ENCODE results near the gene POLE.

POLE gene

DNA sequence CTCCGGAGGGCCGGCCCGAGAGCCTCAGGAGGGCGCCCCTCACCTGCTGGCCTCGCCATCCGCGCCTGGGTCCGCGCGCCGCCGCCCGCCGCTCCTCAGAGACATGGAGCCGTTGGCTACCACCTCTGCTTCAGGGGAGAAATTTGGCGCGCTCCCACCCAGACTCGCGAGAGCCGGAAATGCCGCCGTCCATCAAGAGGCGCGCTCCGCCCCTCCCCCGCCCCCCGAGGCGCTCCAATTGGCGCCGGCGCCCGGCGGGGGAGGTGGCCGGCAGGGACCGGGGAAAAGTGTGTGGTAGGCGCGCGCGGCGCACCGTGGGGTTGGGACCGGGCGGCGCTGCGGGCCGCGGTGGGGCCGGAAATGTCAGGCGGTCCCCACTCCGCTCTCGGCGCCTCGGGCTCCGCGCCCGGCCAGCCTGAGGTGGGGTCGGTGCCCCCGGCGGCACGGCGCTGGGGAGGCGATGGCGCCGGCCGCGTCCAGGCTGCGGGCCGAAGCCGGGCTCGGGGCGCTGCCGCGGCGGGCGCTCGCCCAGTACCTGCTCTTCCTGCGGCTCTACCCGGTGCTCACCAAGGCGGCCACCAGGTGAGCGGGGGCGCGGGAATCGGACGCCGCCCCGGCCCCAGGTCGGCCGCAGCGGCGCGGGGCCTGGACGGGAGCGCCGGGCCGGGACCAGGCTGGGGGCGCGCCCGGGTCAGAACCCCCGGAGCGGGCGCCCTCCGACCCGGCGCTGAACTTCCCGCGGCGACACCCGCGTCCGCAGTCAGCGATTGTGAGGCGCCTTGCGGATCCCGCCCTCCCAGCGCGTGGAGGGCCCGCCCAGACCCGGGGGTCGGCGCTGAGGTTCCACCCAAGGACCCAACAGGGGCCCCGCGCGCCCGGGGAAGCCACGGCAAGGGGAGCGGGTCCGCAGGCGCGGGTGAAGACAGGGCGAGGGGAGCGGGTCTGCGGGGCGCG, at the start of gene POLE, which contains the start of gene PXMP2:
Gene POLE (minus strand): TSS at position 132 of the 954 bp plus-strand sequence. CDS start 27 bp downstream, at position 105.
Gene PXMP2 (plus strand): TSS at position 377 of the 954 bp plus-strand sequence. CDS start 84 bp downstream, at position 461.
- peak; percentile 98 for DNase-seq

- DNase-seq, result no peak
Measured at GRCh38 chr12:132736913-132737312, 49.8 kb upstream of the POLE start.

DNA sequence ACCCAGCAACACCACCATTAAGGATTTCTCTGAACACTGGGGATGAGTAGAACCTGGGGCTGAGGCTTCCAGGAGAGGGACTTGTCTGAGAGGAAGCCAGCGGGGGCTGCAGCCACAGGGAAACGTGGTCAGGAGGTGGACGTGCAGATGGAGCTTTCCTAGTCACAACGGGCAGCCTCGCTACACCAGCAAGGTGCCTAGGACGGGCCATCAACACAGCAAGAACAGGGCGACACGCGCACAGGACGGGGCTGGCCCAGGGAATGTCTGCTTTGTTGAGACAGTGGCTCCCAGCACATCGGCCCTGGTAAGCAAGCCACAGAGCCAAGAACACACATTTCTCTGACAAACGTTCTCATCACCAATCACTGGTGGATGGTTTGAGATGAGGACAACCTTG, 49.2 kb upstream of the POLE start:
- no peak for DNase-seq

GRCh38 chr12:132735496-132735895, 48.4 kb upstream of the POLE start:
- no peak for DNase-seq

- DNase-seq, result no peak
Measured at GRCh38 chr12:132734206-132734605, 47.1 kb upstream of the POLE start.

DNA sequence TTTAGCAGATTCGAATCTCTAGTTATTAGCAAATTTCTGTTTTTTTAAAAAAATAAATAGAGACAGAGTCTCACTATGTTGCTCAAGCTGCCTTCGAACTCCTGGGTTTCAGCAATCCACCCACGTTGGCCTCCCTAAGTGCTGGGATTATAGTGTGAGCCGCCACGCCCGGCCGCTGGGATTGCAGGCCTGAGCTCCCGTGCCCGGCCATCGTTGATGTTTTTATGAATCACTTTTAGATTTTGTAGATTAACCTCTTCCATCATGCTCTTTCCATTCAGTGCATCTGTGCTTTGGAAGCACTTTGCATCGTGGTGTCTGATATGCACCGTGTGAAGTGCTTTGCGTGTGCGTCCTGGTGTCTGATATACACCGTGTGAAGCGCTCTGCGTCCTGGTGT, 44.4 kb upstream of the POLE start:
- no peak for DNase-seq

DNA sequence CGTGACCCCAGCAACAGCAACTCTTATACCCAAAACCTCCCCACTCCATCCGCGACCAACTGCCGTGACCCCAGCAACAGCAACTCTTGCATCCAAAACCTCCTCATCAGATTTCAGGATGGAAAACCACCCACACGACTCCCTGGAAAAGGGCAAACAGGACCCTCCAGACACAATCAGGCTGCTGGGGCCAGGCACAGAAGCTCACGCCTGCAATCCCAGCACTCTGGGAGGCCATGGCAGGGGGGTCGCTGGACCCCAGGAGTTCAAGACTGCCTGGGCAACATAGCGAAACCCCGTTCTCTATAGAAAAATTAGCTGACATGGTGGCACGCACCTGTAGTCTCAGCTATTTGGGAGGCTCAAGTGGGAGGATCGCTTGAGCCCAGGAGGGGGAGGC, 43.2 kb upstream of the POLE start:
- no peak for DNase-seq

DNA sequence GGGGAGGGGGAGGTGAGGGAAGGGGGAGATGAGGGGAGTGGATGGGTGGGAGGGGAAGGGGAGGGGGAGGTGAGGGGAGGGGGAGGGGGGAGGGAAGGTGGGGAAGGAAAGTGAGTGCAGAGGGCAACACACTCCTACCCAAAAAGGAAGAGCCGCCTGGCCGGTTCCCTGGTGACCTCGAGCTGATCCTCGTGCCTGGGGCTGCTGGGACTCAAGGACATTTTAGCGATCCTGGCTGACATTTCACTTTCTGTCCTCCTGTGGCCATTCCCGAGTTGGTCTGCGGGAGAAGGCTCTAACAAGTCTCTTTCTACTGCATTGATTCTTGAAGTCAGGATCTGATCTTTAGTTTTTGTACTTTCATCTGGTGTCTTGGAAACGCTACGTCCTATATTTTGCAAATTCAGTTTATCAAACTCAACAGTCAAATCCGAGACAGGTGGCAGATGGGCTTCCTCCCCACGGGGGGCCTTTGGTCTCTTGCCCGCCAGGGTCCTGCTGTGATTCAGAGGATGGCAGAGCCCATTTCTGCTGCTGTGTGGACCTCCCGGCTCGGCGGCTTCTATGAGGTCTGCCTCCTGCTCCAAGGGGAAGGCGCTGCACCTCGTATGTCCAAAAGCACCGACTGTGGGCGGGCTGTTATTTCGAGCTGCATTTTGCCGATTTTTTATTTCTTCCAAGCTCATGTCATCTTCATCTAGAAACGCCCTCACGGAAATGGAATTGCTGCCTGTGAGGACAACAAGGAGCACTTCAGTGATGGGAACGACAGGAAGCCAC, 42.6 kb upstream of the POLE start:
- DNase-seq, result no peak

GRCh38 chr12:132728502-132728901, 41.4 kb upstream of the POLE start:
- DNase-seq, result no peak

- DNase-seq, result no peak
Measured at GRCh38 chr12:132727091-132727794, 40.1 kb upstream of the POLE start.

DNA sequence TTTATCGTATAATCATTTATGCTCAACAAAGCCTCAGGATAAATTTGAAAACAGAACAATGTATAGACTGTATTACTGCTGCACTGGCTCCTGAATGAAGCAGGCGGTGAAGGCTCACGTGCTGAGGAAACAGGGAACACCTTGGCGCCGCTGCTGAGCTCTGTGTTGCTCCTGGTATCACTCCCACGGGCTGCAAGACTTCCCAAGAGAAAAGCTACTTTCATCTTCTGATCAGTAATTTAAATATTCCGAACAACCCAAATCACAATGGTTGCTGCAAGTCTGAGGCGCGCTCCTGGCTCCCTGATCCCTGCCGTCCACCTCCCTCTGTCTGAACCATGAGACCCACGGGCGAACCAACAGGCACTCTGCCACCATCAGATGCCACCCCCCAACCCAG, 39.2 kb upstream of the POLE start:
- DNase-seq, result no peak

DNA sequence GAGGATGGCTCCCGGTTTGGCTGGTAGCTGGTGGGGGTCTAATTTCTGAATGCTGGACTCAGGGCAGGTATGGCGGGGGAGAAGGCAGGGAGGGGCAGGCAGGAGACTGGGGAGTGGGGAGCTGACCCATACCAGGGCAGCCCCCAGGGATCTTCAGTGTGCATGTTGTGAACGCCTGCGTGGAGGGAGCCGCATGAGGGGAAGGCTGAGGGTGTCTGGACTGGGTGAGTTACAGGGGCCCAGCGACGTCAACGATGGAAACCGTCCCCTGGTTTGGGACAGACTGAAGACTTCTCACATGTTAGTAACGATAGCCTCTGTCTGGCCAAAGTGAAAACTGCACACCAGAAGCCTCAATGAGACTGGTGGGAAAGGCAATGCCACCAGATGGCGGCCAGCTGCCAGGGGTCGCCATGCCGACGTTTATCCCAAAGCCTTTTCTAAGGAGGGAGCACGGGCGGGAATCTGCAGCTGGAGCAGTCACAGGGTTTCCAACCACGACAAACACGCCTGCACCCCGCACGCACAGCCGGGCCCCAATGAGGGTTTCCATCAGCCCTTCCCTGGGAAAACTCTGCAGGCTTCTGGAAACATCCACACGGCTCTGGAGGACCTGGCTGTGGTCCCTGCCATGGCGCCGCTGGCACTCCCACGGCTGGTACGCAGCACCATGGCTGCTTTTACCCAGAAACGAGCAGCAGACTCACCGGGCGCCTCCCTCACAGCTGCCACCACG, 37.5 kb upstream of the POLE start:
- no peak for DNase-seq

DNA sequence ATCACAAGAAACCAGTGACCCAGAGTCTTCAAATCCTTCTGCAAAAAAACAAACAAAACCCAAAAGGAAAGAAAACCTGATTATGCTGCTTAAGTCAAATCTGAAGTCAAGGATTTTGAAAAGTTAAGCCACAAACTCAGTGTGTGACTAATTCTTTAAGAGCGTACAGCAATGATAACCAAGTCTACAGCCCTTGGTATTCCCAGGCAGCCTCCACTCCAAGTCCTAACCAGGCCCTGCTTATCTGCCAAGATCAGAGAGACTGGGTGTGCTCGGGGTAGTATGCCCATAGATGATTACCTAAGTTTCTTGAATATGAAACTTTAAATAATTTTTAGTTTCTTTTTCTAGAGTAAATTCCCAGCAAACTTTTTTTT, 36.6 kb upstream of the POLE start:
- no peak for DNase-seq

GRCh38 chr12:132723015-132723763, 36.0 kb upstream of the POLE start:
- DNase-seq, result no peak

DNA sequence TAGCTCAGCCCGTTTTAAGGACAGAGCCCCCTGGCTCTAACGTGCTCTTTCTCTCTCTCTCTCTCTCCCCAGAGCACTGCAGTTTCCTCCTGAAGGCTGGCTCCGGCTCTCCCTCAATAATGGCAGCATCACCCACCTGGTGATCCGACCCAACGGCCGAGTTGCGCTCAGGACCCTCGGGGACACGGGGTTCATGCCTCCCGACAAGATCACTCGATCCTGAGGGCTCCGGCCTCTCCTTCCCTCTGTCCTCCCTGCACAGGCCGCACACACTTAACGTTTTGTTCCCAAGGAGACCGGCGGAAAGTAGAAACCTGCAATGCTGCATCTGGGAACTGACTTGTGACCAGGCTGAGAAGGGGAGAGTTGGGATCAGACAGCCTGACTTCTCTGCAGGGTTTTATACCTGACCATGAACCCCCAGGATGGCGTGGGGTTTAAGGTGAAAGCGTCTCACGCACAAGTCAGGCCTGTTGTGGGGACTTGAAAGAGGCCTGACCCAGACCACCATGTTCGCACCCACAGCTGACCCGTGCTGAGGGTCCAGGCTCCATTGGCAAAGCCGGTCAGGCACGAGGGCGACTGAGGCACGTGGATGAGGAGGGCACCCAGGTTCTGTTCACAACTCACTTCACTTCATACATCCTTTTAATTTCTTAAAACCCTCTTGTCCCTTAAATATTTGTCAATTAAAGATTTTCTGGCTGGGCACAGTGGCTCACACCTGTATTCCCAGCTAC, 33.6 kb upstream of the POLE start:
- no peak for DNase-seq

- DNase-seq, result no peak
Measured at GRCh38 chr12:132719954-132720324, 32.8 kb upstream of the POLE start.

GRCh38 chr12:132719141-132719953, 32.2 kb upstream of the POLE start:
- no peak for DNase-seq

DNA sequence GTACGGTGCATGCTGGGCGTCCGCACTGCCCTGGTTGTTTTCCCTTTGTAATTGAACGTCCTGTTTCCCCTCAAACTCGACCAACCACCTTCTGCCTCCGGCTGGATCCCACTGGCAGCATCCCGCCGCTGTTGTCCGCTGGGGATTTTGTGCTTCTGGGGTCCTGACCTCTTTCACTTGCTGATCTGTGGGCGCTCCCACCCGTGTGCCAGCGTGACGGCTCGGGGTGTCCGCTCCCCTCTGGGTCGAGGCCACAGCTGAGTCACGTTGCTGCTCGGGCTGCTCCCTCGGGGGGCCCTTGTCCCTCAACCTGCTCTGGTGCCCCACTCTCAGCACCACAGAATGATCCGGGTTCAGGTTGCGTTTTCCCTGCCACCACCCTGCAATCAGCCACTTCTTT, 31.5 kb upstream of the POLE start:
- no peak for DNase-seq

DNA sequence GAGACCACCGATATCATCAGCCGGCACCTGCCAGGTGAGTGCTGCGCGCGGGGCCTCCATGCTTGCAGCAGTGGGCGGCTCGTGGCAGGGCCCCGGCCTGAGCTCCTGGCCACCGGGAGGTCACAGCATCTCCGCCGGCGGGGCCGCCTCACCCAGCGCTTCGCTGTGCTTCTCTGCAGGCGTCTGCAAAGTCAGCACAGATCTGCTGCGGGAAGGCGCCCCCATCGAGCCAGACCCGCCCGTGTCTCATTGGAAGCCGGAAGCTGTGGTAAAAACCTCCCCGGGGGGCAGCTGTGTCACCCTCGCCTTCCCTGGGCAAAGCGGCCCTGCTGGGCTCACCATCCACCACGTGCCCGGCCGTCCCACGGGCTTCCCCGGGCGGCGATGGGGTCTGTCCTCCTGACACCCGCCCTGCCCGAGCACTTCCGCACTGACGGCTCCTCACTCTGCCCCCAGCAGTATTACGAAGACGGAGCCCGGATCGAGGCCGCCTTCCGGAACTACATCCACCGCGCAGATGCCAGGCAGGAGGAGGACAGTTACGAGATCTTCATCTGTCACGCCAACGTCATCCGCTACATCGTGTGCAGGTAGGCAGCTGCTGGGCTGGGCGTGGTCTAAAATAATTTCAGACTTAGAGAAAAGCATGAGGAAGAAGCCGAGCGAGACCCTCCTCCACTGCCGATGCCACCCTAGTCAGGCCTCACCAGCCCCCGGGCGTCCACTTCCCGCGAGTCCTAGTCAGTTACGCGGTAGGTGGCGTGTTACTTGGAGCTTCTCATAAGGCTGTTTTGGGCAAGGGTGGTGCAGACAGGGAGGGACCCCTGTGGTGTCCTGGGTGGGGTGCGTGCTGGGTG, 30.6 kb upstream of the POLE start:
- DNase-seq, result no peak

All from activated CD4-positive, alpha-beta T cell treated with anti-CD3 and anti-CD28 coated beads, Interleukin-2, Interleukin-6, amounts not matched to agents 100 ng/mL and 50 ng/mL, durations not matched to agents 16 hours and 8 hours (primary cell).